Measurements from ENCODE around the gene GIMAP8.

The GIMAP8 gene

DNA sequence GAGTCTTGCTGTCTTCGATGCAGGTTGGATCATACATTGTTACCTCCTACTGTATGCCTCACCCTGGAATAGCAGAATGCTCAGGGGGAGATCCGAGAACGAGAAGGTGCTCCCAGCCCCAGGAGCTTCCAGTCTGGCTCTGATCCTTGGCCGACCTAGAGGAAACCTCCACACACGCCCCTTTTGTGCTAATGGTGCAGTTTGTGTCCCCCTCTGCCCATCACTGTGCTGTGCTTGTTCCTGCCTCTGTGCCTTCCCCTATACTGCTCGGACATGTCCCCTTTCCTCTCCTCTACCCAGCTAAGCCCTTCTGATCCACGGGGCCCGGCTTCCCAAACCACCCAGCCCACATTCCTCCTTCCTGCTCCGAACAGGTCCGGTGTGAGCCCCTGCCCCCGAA, 38.8 kb upstream of the GIMAP8 start:
- no peak for DNase-seq (ENCODE audit: low spot score)

DNA sequence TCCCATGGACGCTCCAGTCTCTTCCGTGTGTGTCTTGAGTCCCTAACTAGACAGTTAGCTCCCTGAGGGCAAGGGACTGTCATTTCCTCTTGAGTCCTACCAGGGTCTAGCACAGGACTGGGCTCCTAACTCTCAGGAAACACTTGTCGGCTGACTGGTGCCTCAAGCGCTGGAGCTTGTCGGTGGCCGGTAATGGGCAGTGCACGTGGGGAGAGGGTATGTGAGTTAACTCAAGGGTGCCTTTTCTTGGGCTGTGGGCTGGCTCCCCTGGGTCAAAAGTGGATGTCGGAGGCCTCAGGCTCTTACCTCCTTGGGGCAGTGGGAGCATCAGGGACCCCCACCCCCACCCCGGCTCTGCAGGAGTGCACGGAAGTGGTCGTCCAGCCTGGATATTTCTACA, 38.4 kb upstream of the GIMAP8 start:
- no peak for DNase-seq (ENCODE audit: low spot score)

DNA sequence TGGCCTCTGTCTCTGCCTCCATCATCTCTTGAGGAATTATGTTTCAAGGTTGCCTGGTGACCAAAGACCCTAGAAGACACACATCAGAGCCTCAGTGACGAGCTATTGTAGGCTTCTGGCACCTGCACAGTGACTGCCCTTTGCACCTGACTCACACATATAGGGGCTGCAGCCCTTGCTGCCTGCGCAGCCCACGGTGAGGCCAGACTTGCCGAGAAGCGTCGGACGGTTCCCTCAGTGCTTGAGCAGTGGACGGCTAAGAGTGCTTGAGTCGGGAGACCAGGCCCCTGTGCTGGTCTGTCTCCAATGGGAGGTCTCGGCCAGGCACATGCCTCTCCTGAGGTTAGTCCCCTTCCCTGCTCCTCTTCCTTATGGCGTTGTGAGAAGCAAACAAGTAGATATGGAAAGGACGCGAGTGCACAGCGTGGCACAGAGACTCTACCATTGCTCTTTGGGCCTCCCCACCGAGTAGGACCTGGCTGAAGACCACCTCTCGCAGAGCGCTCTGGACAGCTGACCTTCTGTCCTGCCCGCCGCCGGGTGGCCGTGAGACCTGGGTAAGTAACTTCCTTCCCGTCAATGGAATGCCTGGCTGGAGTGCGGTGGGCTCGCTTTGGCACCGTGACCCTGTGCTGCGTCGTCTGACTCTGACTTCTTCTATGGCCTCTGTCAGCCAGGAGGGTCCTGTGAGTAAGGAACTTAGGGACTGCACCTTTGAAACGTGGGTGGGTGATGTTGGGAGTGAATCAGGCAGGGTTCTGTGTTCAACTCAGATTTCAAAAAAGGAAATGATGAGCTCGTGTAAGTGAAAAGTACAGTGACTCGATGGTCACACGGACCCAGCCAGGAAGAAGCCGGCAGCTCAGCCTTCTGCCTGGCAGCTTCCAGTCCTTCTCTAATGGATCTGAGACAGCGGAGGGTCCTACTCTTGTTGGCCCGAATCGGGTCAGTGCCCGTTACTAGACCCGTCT, 37.6 kb upstream of the GIMAP8 start:
- no peak for DNase-seq (ENCODE audit: low spot score)

DNA sequence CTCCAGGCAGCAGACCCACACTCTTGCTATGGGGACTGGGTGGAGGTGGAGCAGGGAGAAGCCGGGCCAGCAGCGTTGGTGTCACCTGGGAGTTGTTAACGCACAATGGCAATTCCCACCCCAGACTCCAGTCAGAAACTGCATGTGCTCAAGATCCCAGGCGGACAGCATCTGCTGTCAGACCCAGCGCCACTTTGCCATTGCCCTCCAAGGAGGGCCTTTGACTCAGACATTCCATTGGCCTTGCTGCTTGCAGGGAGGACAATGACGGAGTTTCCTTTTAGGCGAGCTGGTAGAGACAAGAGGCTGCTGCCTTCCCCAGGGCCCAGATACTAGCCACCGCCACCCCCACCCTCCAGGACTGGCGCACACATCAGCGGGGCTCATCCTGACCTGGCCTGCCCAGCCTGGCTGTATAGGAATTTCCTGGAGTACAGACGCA, 36.8 kb upstream of the GIMAP8 start:
- no peak for DNase-seq (ENCODE audit: low spot score)

DNA sequence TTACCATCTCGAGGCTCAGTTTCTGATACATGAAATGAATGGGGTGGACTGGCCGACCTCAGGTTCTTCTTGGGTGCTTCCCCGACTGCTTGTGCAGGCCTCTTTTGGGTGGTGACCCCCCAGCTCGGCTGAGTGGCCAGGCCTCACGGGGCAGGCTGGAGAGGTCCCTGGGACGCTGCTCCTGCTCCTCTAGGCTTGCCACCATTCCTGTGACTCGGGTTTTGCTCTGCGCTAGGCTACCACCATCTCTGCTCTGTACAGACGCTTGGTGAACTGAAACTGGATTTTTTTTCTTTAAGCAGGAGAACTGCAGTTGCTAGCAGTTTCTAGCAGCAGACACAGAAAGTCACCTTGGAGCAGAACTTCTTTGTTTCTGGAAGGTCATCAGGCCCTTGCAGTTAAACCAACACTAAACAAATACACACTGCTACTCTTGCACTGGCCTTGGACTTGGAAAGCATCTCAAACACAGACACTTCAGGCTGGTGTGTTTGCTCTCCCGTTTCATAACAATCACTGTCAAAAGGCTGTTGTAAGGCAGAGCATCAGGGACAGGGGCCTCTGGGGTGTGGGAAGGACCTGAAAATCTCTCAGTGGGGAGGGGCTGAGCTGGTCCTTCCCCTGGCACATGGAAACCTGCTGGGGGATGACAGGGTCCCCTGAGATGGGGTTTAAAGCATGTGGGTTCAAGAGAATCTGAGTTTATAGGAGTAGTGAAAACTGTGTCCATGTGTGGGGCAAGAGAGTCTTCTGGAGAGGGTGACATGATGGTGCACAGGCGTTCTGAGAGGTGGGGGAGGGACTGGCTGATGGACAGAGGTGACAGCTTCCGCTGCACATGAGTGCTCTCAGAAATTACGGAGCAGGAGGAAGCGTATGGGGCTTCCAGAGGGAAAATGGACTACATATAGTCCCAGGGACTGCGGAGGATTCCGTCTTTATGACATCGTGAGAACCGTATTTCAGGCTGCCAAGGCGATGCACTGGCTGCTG, 35.0 kb upstream of the GIMAP8 start:
- DNase-seq (ENCODE audit: low spot score) = no peak

DNA sequence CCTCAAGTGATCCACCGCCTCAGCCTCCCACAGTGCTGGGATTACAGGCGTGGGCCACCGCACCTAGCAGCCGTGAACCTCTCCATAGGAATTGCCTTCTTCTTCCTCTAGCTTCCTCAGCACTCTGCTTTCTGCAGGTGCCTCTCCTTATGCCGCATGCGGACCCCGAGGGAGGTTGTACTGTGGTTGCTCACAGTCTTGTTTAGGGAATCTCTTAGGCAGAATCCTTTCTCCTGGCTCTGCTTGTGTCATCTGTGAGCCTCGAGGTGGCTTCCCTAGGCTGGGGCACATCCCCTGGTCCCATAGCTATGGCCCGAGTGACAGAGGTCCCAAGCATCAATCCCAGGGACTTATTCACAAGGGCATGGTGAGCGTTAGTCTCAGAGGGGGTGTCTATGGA, 33.2 kb upstream of the GIMAP8 start:
- DNase-seq (ENCODE audit: low spot score) = no peak

DNA sequence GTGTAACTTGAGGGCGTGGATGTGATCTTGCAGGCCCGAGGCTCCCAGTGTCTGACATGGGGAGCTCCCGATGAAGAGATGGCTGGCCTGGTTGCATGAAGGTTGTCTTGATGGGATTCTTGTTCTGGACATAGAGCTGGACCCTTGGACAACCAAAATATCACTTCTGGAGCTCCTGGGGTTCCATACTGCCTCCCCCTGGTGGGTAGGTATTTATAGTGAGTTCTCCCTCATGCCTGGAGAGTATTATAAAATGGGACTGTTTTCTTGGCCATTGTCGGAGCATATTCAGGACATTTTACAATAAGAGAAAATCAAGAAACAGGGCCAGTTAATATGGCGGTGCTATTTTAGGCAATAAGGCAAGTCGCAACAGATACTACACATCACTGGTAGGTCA, 32.6 kb upstream of the GIMAP8 start:
- DNase-seq (ENCODE audit: low spot score) = no peak

DNA sequence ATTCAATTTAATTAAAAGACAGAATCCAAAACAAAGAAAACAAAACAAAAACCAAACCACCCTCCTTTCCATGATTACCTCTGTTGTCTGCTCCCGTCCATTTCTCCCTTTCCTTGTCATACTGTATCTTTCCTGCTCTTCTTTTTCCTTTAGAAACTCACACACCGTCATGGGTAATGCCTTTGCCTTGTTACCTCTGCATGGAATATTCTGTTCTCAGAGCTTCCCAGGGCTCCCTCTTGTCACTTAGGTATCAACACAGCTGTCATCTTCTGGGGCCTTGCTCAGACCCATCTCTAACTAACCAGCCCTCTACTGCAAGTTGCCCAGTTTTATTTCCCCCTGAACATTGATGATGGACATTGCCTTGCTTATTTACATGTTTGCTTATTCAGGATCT, 30.2 kb upstream of the GIMAP8 start:
- no peak for DNase-seq (ENCODE audit: low spot score)

DNA sequence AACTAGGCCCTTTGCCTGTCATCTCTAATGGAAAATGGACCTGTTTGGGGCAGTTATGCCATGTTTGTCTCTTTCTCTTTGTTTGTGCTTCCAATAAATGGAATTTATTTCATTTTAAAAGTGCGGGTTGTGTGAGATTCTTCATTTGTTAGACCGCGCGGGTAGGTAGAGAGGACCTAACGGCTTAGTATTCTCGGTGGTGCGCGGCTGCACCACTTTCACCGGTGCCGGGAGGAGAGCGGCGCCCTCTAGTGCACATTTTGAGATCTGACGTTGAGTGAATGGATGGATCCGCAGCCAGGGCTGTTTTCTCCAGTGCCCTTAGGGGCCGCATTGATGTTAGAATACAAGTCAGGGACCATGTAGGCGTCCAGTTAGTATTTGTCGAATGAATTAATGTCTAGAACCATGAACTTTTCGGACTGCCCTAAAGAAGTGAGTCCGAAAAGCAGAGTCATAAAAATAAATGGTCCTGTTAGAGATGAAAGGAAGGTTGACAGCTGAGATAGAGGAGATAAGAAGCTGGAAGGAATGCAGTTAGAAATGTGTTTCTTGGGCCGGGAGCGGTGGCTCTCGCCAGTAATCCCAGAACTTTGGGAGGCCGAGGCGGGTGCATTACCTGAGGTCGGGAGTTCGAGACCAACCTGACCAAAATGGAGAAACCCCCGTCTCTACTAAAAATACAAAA, 29.3 kb upstream of the GIMAP8 start:
- peak; percentile 74 for DNase-seq (ENCODE audit: low spot score)

DNA sequence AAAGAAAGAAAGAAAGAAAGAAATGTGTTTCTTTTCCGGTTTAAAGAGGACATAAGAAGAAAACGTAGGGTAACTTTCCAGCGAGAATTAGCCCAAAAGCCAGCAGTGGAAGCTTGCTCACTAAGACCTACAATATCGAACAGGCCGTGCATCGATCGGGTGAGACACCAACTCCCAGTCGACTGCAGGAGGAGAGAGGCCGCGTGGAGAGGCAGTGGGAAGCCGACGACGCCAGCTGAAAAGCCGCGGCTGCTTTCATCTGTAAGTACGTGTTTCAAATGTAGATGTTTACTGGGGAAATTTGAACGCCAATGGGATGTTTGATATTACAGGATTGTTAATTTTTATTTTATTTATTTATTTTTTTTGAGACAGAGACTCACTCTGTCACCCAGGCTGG, 28.6 kb upstream of the GIMAP8 start:
- no peak for DNase-seq (ENCODE audit: low spot score)

DNA sequence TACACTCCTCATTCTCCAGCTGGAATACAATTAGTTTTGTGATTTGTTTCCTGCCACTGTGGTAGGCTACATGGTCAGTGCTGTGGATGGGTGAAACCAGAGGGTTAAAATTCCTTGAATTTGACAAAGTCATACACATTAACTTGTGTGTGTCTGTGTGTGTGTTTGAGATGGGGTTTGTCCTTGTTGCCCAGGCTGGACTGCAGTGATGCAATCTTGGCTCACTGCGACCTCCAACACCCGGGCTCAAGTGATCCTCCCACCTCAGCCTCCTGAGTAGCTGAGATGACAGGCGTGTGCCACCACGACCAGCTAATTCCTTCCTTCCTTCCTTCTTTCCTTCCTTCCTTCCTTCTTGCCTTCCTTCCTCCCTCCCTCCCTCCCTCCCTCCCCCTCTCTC, 24.8 kb upstream of the GIMAP8 start:
- no peak for DNase-seq (ENCODE audit: low spot score)

DNA sequence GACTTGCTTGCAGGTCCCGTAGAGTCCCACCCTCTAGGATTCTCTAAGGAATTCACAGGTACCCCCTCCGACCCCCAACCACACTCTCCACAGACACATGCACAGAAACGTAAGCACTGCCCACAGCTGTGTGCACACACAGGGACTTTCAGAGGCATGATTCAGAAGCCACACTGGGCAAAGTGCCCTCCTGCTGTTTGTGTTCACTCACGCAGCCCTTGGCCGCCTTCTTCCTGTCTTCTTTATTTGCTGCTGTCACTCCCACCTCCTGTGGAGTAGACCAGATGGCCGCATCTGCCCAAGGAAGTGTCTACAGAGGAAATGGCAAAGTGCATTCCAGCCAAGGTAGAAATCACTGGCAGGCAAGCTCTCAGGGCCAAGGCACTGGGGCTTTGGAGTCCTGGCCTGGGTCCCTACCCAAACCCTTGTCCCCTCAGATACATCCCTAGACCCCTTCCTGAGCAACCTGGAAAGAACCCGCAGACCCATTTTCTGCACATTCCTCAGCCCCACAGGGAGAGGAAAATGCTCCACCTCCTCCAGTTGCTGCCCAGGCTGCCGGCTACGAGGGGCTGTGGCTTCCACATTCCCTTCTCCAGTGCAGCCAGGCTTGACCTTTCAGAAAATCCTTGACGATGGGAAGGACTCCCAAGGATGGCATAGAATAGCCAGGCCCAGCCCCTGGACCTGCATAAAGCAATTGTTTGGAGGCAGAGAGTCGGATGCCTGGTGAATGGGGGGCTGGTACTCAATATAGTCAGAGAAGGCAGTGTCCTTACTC, 21.6 kb upstream of the GIMAP8 start:
- DNase-seq (ENCODE audit: low spot score) = peak; percentile 47

DNA sequence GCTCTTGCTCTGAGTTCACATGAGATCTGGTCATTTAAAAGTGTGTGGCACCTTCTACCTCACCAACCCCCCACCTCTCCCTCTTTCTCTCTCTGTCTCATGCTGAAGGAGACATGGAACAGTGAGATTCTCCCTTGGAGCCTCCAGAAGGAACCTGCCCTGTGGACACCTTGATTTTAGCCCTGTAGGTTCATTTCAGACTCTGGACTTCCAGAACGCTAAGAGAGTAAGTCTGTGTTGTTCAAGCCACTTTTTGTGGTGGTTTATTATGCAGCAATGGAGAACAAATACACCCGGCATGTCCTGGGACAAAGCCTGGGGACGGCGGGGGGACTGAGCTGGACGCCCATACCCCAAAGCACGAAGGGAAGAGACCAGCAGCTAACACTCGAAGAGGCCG, 20.7 kb upstream of the GIMAP8 start:
- no peak for DNase-seq (ENCODE audit: low spot score)

DNA sequence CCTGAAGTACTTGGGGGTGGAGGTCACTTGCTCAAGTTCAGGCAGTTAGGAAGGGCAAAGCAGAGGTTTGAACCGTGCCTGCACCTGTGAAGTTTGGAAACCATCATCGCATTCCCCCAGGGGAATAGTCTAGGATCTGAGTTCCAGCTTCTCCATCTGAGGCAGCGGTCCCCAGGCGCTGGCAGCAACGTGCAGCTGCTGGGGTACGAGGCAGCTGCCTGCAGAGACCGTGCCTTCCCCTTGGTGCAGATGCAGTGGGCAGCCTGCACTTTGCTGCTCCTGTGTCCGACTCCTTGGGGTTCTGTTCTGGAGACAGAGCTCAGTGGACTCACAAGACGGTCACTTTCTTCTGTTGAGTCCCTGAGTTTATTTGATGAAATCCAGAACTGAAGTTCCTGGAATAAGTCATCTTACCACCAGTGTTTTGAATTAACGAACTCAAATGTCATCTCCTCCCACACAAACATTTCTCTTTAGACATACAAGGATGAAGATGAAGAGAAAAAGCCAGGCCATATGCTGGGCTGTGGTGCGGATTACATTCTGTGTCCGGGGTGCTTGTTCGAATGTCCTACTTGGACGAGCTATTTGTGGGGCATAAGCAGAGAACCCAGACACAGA, 19.9 kb upstream of the GIMAP8 start:
- DNase-seq (ENCODE audit: low spot score) = no peak

DNA sequence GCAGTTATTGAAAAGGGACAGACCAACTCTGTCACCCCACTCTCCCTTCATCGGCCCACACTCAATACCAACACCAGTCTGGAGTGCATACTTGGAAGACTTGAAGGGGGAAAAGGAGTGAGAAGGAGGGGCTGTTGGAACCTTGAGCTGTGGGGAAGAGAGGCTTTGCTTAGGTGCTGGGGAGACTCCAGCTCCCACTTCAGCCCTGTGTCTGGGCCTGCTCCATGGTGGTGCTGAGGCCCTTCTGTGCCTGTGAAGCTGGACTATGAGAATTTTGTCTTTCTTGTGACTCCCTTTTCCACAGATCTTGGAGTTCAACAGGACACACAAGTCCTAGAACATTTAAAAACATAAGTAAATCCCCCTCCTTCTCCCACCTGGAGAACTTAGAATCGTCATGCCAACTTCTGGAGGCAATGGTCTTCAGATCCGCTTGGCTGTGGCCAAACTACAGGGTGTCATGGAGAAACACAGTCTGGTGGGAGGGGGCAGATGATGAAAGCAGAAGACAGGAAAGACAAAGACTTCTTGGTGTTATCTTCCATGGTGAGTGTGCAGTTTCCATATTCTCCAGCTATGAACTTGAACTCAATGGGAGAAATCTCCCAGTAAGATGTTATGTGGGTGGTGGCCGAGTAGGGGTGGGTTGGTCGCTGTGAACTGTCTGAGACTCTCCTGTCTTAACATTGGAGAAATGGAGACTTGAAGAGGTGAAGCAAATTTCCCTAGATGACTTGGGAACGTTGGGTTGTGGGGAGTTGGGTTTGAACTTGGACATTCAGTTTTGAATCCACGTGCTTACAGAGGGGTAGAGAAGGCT, 18.4 kb upstream of the GIMAP8 start:
- DNase-seq (ENCODE audit: low spot score) = no peak

DNA sequence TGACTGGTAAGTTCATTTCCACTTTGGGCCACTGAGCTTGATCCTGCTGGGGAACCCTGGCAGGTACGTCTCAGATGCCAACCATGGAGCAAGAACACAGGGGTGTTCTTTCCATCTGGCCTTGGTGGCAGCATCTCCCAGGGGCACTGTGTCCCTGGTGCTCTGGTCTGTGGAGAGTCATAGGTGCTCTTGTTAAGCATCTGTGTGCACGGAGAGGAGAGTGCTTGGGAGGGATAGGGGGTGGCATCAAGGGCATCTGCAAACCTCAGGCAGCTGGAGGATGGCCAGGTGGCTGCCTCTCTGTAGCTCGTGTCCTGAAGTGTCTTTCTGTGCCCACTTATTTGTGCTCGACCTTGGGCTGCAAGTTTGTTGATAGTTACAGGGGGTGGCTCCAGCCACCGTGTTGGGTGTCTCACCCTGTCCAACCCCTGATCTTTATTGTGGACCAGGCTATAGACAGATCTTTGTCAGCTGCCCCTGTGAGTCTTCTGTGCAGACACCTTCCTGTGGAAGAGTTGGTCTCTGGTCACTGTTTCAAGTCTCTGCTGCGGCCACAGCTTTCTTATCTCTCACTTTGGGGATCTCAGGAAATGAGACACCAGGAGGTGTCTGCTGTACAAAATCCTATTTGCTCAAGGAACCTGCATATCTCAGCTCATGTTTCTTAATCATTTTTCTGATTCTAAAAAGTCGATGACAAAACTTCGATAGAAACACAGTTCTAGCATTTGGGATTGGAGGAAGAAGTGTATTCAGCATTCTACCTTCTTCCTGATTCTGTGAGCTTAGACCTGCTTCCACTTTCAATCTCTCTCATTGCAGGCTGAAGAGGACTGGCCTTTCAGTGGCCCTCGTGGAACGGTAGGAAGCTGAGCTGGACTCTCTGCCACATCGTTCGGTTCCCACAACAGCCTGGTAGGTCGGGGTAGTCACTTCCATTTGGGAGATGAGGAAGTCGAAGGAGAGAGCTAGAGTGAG, 17.2 kb upstream of the GIMAP8 start:
- no peak for DNase-seq (ENCODE audit: low spot score)

DNA sequence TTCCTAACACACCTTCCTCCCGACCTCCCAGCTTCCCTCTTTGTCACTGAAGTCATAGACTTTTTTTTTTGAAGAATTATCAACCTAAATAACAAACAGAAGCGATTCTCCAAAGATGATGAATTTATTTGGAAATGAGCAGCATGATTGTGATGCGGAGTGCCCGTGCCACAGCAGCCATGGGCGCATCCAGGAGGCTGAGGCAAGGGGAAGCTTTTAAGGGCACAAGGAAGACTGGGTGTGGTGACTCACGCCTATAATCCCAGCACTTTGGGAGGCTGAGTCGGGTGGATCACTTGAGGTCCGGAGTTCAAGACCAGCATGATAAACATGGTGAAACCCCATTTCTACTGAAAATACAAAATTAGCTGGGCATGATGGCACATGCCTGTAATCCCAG, 16.2 kb upstream of the GIMAP8 start:
- DNase-seq (ENCODE audit: low spot score) = no peak

DNA sequence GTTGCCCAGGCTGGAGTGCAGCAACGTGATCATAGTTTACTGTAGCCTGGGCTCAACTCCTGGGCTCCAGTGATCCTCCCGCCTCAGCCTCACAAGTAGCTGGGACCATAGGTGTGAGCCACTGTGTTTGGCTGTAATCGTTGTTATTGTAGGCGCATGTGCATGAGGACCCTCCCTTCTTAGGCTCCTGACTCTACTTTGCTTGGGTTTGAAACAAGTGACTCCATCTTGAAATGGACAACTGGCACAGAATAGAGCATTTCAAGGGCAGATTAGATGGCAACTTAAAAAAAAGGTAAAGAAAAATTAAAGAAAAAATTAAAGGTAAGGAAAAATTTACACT, 15.4 kb upstream of the GIMAP8 start:
- DNase-seq (ENCODE audit: low spot score) = no peak

Measured in SW480 (cell line).